NCI-H460 (cell line): ENCODE data around the gene PERP. TPM values are rescaled to one million over a fixed set of nuclear protein-coding genes. Genes with fewer than 3 reads are reported as not detected.

Experiments used
- DNase-seq: peaks from one replicate; pipeline ENCODE4 v3.0.0-alpha.2; 2016; ENCODE audit warnings: low read depth; ENCODE audit errors: extremely low read depth
- total RNA-seq: library from RNA; depleted of rRNA; stranded (reverse); fragments of >200 nt; shearing (Covaris generic); gene quantifications from 2 replicates; pipeline ENCODE4 v1.2.3, GENCODE V29; 2014; rRNA removed

The PERP gene
- total RNA-seq, 1 experiment from 2014 or later = 87.1 TPM

- DNase-seq = no peak
These were observed 43.5 kb downstream of the PERP start for GRCh38 chr6:138063726-138064125.

GRCh38 chr6:138054982-138055381, 52.2 kb downstream of the PERP start:
- DNase-seq = no peak

GRCh38 chr6:138052783-138053182, 54.4 kb downstream of the PERP start:
- DNase-seq = no peak

GRCh38 chr6:138044972-138045371, 62.2 kb downstream of the PERP start:
- no peak for DNase-seq

GRCh38 chr6:138044458-138044857, 62.8 kb downstream of the PERP start:
- no peak for DNase-seq

Other genes starting within 250 kb of the PERP start
- gene TNFAIP3, start 240.2 kb downstream of the PERP start, total RNA-seq = 94.8 and 109 TPM in 2 replicates
- 0.62 and 0.78 TPM in 2 replicates for gene ARFGEF3, start 54.5 kb upstream of the PERP start, total RNA-seq
- gene PBOV1, start 111.1 kb upstream of the PERP start, total RNA-seq = not detected in 2 replicates